Measurements from ENCODE around the gene CIRBP. TPM values are rescaled to one million over a fixed set of nuclear protein-coding genes. Genes with fewer than 3 reads are reported as not detected.

Gene CIRBP
- total and polyA plus RNA-seq, 7 donors, result 129 to 1,004 (median 602) TPM

DNA sequence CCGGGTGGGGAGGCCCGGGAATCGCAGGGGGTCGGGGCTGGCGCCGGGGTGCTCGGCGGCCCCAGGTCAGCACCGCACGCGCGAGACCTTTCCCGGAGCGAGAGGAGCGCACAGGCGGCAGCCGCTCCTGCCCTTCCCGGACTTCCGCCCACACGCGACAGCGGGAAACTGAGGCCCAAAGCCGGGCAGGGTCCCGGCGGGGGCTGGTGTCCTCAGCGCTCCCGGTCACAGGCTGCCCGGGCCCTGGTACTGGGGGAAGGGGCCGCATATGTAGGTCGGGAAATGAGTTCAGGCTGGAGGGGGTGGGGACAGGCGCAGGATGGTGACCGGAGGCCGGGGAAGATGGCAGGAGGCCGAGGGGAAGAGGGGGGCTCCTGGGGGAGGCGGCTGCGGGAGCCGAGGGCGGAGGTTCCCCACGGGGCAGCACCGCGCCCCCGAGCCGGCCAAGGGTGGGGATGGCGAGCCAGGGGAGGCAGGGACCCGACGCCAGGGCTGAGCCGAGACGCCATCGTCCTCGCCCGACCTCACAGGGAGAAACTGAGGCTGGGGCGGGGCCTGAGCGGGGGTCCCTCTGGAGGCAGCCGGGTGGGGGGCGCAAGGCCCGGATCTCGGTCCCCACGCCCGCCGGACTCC is 32.0 kb upstream of the CIRBP start:
- H3K36me3 ChIP-seq, result no peaks in the 10 kb centered on the region
- peaks cover 0 to 56% (median 52%) of the 10 kb centered on the region in 4 donors for H3K4me1 ChIP-seq
- peak overlapping the region; percentile 33 to 64 (median 50) for H3K4me3 ChIP-seq
- no peaks in the 10 kb centered on the region for H3K9me3 ChIP-seq
- peaks cover 6 to 19% (median 7%) of the 10 kb centered on the region in 3 donors for H3K27me3 ChIP-seq
- peak; percentile 82 for DNase-seq
- WGBS, 2 donors, result 1% methylated on average over 60 of the region's 60 CpGs
- no peak for TF ChIP-seq EP300 (IDR thresholded peaks at IDR 0.05)
- TF ChIP-seq POLR2AphosphoS5 (IDR thresholded peaks at IDR 0.05), result peak in 1 of 4 donors; percentile 26
- no peak for TF ChIP-seq CTCF (IDR thresholded peaks at IDR 0.05)
- TF ChIP-seq POLR2A (IDR thresholded peaks at IDR 0.05), result no peak
- intact Hi-C loops (cut with DNase I), result loop anchor here (2.0 kb wide), 1 partner anchor 16 kb away; no protein-coding TSS in a partner anchor
- peak overlapping the region in 3 of 4 donors; percentile 34 to 68 (median 61) for H3K27ac ChIP-seq

GRCh38 chr19:1237754-1238368 is 31.3 kb upstream of the CIRBP start, which contains the start of gene CBARP:
TSS of gene CBARP (minus strand) at chr19:1238005. CDS start at chr19:1236100, 1,905 bp downstream.
- Histone ChIP-seq H3K4me1 (peaks cover 0 to 56% (median 52%) of the 10 kb centered on the region in 4 donors), H3K4me3 (peak within 1 kb of the TSS; percentile 33 to 64 (median 50)), H3K9me3 (no peaks in the 10 kb centered on the region), H3K36me3 (no peaks in the 10 kb centered on the region), H3K27ac (peak within 1 kb of the TSS; percentile 93 to 100 (median 98)), H3K27me3 (peaks cover 6 to 19% (median 7%) of the 10 kb centered on the region in 3 donors)
- peak; percentile 72 for DNase-seq
- intact Hi-C loops (cut with DNase I), result loop anchor here (2.0 kb wide), 1 partner anchor 17 kb away; no protein-coding TSS in a partner anchor
- 1% methylated on average over 87 of the region's 87 CpGs for WGBS, 2 donors
- TF ChIP-seq POLR2AphosphoS5 (IDR thresholded peaks at IDR 0.05) (no peak), CTCF (IDR thresholded peaks at IDR 0.05) (no peak), POLR2A (IDR thresholded peaks at IDR 0.05) (no peak), EP300 (IDR thresholded peaks at IDR 0.05) (no peak)

- WGBS, 2 donors, result 34 to 61% methylated on average over 34 of the region's 34 CpGs
- Histone ChIP-seq H3K36me3 (no peaks in the 10 kb centered on the region), H3K9me3 (no peaks in the 10 kb centered on the region), H3K27me3 (peaks cover 6 to 19% (median 7%) of the 10 kb centered on the region in 3 donors), H3K27ac (peak overlapping the region; percentile 93 to 100 (median 98)), H3K4me3 (peak overlapping the region in 3 of 4 donors; percentile 48 to 64 (median 53)), H3K4me1 (peaks cover 0 to 57% (median 54%) of the 10 kb centered on the region in 4 donors)
- intact Hi-C loops (cut with DNase I), result no loop called here
- TF ChIP-seq CTCF (IDR thresholded peaks at IDR 0.05) (no peak), POLR2A (IDR thresholded peaks at IDR 0.05) (no peak), POLR2AphosphoS5 (IDR thresholded peaks at IDR 0.05) (no peak), EP300 (IDR thresholded peaks at IDR 0.05) (no peak)
- no peak for DNase-seq
These were observed 30.5 kb upstream of the CIRBP start for GRCh38 chr19:1238369-1239303.

- H3K4me3 ChIP-seq, result peak overlapping the region in 1 of 4 donors; percentile 45
- H3K9me3 ChIP-seq, result no peaks in the 10 kb centered on the region
- TF ChIP-seq POLR2AphosphoS5 (IDR thresholded peaks at IDR 0.05) (no peak), EP300 (IDR thresholded peaks at IDR 0.05) (no peak), POLR2A (IDR thresholded peaks at IDR 0.05) (no peak), CTCF (IDR thresholded peaks at IDR 0.05) (no peak)
- 54 to 83% methylated on average over 11 of the region's 11 CpGs for WGBS, 2 donors
- intact Hi-C loops (cut with DNase I), result no loop called here
- no peak for DNase-seq
- peaks cover 6 to 19% (median 7%) of the 10 kb centered on the region in 3 donors for H3K27me3 ChIP-seq
- no peaks in the 10 kb centered on the region for H3K36me3 ChIP-seq
- peaks cover 0 to 65% (median 61%) of the 10 kb centered on the region in 4 donors for H3K4me1 ChIP-seq
- peak overlapping the region; percentile 93 to 100 (median 98) for H3K27ac ChIP-seq
These were observed 29.7 kb upstream of the CIRBP start for GRCh38 chr19:1239420-1239795.
